ENCODE results near the gene CCDC40. TPM values are rescaled to one million over a fixed set of nuclear protein-coding genes. Genes with fewer than 3 reads are reported as not detected.
"Not testable (repeated sequence)": the region's sequence is repeated elsewhere in the genome, so short reads cannot be mapped to it uniquely, and the experiment has no call there.

CCDC40 gene
- polyA plus RNA-seq, 4 donors = 10.1 to 25.5 (median 16.5) TPM

GRCh38 chr17:80072410-80072809 is 36.0 kb downstream of the CCDC40 start:
- DNase-seq (ENCODE audit: low read depth in 4 of 4, low spot score in 2 of 4) = no peak

DNA sequence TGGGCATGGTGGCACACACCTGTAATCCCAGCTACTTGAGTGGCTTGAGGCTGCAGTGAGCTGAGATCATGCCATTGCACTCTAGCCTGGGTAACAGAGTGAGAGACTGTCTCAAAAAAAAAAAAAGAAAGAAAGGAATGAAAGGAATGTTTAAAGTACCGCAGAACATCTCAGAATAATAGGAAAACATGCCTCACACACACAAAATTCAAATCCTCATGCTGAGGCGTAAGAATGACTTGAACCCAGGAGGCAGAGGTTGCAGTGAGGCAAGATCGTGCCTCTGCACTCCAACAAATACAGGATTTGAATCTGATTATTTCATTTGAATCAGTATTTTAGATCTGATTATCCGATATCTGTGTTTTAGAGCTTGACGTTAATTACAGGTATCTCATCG is 43.6 kb downstream of the CCDC40 start:
- DNase-seq (ENCODE audit: low read depth in 4 of 4, low spot score in 2 of 4) = no peak

- no peak for DNase-seq (ENCODE audit: low read depth in 4 of 4, low spot score in 2 of 4)
Measured at GRCh38 chr17:80081596-80081995, 45.2 kb downstream of the CCDC40 start.

DNA sequence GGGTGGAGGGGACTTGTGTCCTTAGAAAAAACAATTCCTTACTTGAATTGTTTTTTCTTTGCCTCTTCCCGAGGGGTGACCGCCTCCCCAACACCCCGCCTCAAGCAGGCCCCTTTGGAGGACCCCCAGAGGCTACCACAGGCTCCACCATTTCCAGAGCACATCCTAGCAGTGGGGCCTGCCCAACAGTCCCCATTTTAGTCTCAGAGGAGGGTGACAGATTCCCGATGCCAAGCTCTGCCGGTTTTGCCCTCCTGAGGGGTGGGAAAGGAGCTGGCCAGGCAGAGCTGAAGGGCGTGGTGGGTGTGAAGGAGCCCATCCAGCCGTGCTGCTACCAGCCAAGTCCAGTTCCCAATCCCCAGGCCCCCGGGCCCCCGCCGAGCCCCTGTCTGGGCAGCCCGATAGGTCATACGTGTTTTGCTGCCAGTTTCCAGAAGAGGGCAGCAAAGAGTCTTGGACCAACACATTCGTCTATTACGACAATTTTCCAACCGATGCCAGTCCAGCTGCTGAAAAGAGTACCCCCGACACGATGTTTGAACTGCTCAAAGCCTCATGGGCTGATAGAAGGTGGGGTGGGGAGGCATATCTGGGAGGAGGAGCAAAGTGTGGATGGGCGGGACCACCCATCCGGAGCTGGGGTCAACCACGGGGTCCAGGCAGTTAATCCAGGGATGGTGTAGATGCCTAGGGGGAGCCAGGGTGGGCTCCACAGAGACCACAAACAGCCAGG is 46.1 kb downstream of the CCDC40 start:
- DNase-seq (ENCODE audit: low read depth in 4 of 4, low spot score in 2 of 4) = no peak

DNA sequence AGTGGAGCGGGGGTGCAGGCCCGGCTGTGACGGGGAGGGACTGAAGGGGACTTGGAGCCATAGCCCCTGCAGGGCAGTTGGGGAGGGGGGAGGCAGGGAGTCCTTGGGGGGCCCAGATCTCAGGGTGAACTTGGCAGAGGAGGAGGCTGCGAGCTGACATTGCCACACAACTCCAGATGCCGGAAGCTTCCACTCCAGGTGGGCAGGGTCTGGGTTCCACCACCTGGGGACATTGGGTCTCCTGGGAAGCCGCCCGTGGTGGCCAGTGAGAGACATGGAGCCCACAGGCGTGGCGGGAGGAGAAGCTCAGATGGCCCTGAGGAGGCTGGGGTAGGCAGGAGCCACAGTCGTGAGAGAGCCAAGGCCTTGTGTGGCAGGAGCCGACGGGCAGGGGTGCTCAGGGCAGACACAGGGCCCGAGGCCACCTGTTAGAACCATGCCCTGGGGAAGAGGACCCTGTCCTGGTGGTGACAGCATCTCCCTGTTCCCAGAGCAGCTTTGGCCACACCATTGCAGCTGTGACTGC is 46.8 kb downstream of the CCDC40 start:
- DNase-seq (ENCODE audit: low read depth in 4 of 4, low spot score in 2 of 4) = no peak

DNA sequence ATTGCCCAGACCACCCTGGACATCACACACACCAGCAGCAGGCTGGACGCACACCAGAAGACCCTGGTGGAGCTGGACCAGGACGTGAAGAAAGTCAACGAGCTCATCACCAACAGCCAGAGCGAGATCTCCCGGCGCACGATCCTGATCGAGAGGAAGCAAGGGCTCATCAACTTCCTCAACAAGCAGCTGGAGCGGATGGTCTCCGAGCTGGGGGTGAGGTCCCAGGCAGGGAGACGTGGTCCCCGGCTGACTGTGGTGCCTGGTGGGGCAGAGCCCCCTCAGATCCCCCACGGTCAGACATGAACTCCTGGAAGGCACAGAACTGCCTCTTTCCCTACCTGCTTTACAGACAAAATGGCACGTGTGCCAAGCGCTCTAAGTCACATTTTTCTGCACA is 48.3 kb downstream of the CCDC40 start:
- no peak for DNase-seq (ENCODE audit: low read depth in 4 of 4, low spot score in 2 of 4)

- no peak for DNase-seq (ENCODE audit: low read depth in 4 of 4, low spot score in 2 of 4)
Measured at GRCh38 chr17:80086081-80086480, 49.6 kb downstream of the CCDC40 start.

DNA sequence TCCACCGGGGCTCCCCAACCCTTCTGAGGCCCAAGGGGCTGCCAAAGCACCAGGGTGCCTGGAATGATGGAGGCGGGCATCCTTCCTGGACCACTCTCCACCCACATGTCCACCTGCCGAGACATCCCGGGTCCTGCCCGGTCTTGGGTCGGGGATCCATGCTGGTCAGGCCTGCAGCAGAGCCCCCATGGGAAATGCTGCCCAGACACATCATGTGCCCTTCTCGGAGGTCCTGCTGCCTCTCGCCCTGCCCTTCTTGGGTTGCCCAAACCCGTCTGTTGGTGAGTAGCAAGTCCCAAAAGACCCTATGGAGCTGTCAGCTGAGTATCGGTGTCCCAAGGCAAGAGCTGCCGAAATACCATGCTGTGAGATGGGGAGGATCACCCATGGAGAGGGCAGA is 50.2 kb downstream of the CCDC40 start:
- no peak for DNase-seq (ENCODE audit: low read depth in 4 of 4, low spot score in 2 of 4)

DNA sequence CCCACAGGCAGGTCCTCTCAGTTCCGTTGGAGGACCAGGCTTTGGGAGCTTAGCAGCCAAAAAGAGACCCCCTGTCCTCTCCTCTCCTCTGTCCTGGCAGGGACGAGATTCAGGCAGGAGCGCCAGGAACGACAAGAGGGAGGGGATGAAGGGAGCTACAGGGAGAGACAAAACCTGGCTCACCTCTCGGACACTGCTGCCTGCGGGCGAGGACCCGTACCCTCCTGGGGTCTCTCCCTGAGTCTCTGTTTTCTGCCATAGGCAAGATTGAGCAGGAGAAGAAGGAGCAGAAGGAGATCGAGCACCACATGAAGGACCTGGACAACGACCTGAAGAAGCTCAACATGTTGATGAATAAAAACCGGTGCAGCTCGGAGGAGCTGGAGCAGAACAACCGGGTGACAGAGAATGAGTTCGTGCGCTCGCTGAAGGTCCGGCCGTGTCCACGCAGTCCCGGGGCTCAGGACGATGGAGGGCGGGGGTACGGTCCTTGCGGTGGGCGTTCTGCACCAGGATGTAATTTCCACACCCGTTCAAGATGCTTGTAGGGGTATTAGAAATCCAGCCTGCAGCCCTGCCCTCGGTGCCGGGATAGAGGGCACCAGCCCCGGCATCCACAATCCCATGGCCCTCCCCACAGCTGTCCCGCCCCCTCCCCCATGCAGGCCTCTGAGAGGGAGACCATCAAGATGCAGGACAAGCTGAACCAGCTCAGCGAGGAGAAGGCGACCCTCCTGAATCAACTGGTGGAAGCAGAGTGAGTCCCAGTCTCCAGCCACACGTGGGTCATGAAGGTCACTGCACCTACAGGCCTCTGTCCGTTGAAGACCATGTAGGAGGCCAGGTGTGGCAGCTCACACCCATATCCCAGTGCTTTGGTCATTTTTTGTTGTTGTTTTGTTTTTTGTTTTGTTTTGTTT is 51.2 kb downstream of the CCDC40 start:
- no peak for DNase-seq (ENCODE audit: low read depth in 4 of 4, low spot score in 2 of 4)

DNA sequence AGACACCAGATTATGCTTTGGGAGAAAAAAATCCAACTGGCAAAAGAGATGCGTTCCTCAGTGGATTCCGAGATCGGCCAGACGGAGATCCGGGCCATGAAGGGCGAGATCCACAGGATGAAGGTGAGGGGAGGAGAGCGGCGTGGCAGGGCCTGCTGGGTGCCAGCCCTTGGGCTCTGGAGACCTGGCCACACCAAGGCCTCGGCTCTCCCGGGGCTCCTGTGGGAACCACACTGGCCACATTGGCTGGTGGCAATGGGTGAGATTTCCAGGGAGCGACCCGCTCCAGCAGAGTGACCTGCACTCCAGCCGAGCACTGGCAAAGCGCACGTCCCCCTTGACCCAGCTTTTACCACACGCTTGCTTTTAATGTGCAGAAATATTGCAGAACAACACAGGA is 53.3 kb downstream of the CCDC40 start:
- DNase-seq (ENCODE audit: low read depth in 4 of 4, low spot score in 2 of 4) = no peak

DNA sequence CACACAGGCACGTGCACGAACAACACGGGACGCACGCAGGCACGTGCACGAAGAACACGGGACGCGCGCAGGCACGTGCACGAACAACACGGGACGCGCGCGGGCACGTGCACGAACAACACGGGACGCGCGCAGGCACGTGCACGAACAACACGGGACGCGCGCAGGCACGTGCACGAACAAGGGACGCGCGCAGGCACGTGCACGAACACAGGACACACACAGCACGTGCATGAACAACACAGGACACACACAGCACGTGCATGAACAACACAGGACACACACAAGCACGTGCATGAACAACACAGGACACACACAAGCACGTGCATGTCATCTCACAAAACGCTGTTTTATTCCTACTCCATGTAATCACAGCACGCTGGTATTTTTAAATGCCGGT is 53.7 kb downstream of the CCDC40 start:
- not testable (repeated sequence) for DNase-seq (ENCODE audit: low read depth in 4 of 4, low spot score in 2 of 4)

DNA sequence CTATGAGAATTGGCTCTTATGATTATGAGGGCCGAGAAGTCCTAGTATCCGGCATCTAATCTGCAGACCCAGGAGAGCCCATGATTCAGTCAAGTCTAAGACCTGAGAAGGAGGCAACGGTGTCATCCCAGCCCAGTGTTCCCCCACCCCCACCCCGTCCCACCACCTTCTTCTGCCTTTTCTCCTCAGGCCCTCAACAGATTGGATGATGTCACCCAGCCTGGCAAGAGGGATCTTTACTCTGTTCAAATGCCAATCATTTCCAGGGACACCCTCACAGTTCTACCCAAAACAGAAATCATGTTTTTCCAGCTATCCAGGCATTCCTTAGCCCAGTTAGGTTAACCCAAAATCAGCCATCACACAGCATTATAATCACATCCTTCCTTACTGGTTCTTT is 54.9 kb downstream of the CCDC40 start:
- no peak for DNase-seq (ENCODE audit: low read depth in 4 of 4, low spot score in 2 of 4)

DNA sequence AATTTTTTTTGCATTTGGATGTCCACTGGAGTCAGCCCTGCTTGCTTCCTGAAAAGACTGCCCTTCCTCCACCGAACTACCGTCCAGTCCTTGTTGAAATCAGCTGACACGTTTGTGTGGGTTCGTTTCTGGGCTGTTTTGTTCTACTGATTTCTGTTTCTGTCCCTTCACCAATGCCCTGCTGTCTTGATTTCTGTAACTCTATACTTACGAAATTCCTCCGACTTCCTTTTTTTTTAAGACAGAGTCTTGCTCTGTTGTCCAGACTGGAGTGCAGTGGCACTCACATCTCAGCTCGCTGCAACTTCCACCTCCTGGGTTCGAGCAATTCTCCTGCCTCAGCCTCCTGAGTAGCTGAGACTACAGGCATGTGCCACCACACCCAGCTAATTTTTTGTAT is 56.5 kb downstream of the CCDC40 start:
- no peak for DNase-seq (ENCODE audit: low read depth in 4 of 4, low spot score in 2 of 4)

GRCh38 chr17:80095038-80095843 is 58.8 kb downstream of the CCDC40 start:
- DNase-seq (ENCODE audit: low read depth in 4 of 4, low spot score in 2 of 4) = no peak

- DNase-seq (ENCODE audit: low read depth in 4 of 4, low spot score in 2 of 4) = no peak
Measured at GRCh38 chr17:80095844-80096475, 59.5 kb downstream of the CCDC40 start.

DNA sequence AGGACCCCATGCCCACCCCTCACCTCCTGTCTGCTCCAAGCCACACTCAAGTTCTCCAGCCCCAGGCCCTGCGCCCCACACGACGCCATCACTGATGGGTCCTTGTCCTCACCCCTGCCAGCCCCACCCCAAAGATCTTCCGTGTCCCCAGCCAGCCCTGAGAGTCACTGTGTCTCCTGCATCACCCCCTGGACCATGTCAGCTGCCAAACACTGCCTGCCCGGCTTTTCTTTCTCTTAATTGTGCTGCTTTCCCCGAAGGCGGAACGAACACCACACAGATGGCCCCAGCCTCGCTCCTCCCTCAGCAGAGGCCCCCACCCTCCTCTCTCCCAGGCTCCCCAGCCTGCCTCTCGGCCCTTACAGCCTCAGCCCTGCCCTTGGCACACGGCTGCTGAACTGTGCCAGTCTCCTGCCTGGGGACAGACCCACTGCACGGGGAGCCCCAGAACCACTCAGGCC is 60.1 kb downstream of the CCDC40 start:
- no peak for DNase-seq (ENCODE audit: low read depth in 4 of 4, low spot score in 2 of 4)

- no peak for DNase-seq (ENCODE audit: low read depth in 4 of 4, low spot score in 2 of 4)
Measured at GRCh38 chr17:80097127-80097621, 60.7 kb downstream of the CCDC40 start.

- no peak for DNase-seq (ENCODE audit: low read depth in 4 of 4, low spot score in 2 of 4)
Measured at GRCh38 chr17:80097844-80098691, 61.6 kb downstream of the CCDC40 start.

All from left renal cortex interstitium (tissue), 4 donors.